Prostate gland (tissue), 2 donors: ENCODE data around the gene APOBEC2. TPM values are rescaled to one million over a fixed set of nuclear protein-coding genes. Genes with fewer than 3 reads are reported as not detected.
"Not testable (repeated sequence)": the region's sequence is repeated elsewhere in the genome, so short reads cannot be mapped to it uniquely, and the experiment has no call there.

Source experiments
- DNase-seq: peaks from one replicate; pipeline ENCODE4 v3.0.0-alpha.2; 2019; ENCODE audit warnings: low spot score
- H3K27ac ChIP-seq, 2 donors: fragments of 200-600 bp; sonication (generic); 2 replicates each; pipeline ENCODE4 v1.5.1; 2017 to 2019
- H3K27me3 ChIP-seq: fragments of 200-600 bp; sonication (generic); replicated peaks from 2 replicates; pipeline ENCODE4 v1.5.1; 2019; ENCODE audit not compliant: insufficient read depth
- H3K36me3 ChIP-seq, 2 donors: fragments of 200-600 bp; sonication (generic); 1 replicate in 1 of 2; 2 replicates in 1 of 2; pipeline versions ENCODE4 v1.5.1 to v1.8.1; 2017 to 2019
- H3K4me1 ChIP-seq: fragments of 200-600 bp; sonication (generic); replicated peaks from 2 replicates; pipeline ENCODE4 v1.5.1; 2019
- H3K4me3 ChIP-seq, 2 donors: fragments of 200-600 bp; sonication (generic); 2 replicates each; pipeline ENCODE4 v1.5.1; 2017 to 2019
- H3K9me3 ChIP-seq: fragments of 200-600 bp; sonication (generic); 2 replicates; pipeline ENCODE4 v1.5.1; 2017
- CTCF ChIP-seq, 4 experiments: fragments of 200-600 bp in 2 of 4; fragments of 450-650 bp in 2 of 4; sonication (generic) in 2 of 4; IDR thresholded peaks; 1 replicate in 3 of 4; 2 replicates in 1 of 4; pipeline ENCODE4 v1.5.1; 2016 to 2019; ENCODE audit warnings: antibody characterized with exemption in 4 of 4, mild to moderate bottlenecking in 2 of 4, moderate library complexity in 2 of 4
- POLR2A ChIP-seq: fragments of 450-650 bp; IDR thresholded peaks from one replicate; pipeline ENCODE4 v1.6.1; 2016; ENCODE audit warnings: antibody characterized with exemption, mild to moderate bottlenecking
- POLR2AphosphoS5 ChIP-seq: sonication (generic); formaldehyde crosslinking; IDR thresholded peaks from one replicate; pipeline ENCODE4 v1.6.1; 2017; ENCODE audit warnings: antibody characterized with exemption
- WGBS: methylation state at CpG from one replicate; pipeline ENCODE4 v1.1.5; 2018; 5-methylcytosine and 5-hydroxymethylcytosine counted together
- intact Hi-C: fragments of 100-400 bp; cut with DNase I; formaldehyde crosslinking; loops from one replicate; pipeline ENCODE4 v1.14.2; 2022
- total RNA-seq, 2 donors: library from RNA; depleted of rRNA; stranded (reverse); fragments of >200 nt; gene quantifications; one replicate each; pipeline ENCODE4 v1.1.0, GENCODE V29; 2016

APOBEC2 gene
- 1 to 10 TPM in 1 of 2 donors, not detected in 1; 2.0 TPM for total RNA-seq

DNA sequence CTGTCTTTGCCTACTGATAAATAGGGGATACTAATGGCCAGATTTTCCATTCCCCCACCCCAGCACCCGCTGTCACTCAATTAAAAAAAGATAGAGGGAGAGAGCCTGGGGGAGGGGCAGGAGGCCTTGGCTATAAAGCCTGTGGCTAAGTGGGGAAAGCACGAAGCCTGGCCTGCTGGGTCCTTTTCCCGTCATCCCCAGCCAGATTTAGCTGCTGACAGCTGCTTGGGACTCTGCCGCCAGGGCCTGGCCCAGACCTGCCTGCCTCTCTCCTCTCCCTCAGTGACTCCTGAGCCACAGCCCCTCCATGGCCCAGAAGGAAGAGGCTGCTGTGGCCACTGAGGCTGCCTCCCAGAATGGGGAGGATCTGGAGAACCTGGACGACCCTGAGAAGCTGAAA, at the start of gene APOBEC2:
Gene APOBEC2 (plus strand): TSS at position 162 of the 400 bp plus-strand sequence. CDS start 146 bp downstream, at position 308.
- H3K27me3 ChIP-seq = no peaks in the 10 kb centered on the region
- no peaks in the 10 kb centered on the region for H3K9me3 ChIP-seq
- H3K36me3 ChIP-seq = no peaks in the 10 kb centered on the region
- H3K4me1 ChIP-seq = no peaks in the 10 kb centered on the region
- H3K27ac ChIP-seq = no peak within 1 kb of the TSS
- 44% methylated on average over 5 of the region's 5 CpGs for WGBS
- intact Hi-C loops = no loop called here
- H3K4me3 ChIP-seq = no peak within 1 kb of the TSS
- no peak for DNase-seq
- TF ChIP-seq POLR2A (no peak), POLR2AphosphoS5 (no peak), CTCF (IDR thresholded peaks at IDR 0.05) (no peak)

- peak; percentile 43 for DNase-seq
- H3K36me3 ChIP-seq, H3K4me1 ChIP-seq, H3K27me3 ChIP-seq, intact Hi-C loops, H3K4me3 ChIP-seq, H3K9me3 ChIP-seq, H3K27ac ChIP-seq: not testable (repeated sequence)
- TF ChIP-seq POLR2AphosphoS5 (peak; percentile 10), CTCF (IDR thresholded peaks at IDR 0.05) (peak in 3 of 4 experiments; percentile 42 to 62 (median 60))
- WGBS = 33% methylated on average over 7 of the region's 7 CpGs
Measured at GRCh38 chr6:41006217-41006616, 46.8 kb upstream of the APOBEC2 start.

DNA sequence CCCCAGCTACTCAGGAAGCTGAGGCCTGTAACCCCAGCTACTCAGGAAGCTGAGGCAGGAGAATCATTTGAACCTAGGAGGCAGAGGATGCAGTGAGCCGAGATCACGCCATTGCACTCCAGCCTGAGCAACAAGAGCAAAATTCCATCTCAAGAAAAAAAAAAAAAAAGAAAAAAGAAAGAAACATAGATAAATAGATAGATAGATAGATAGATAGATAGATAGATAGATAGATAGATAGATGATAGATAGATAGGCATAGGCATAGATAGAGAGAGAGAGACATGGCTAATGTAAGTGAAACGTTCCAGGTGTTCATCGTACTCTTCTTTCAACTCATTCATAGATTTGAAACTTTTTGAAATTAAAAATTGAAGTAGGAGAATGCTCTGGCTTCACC, 46.0 kb upstream of the APOBEC2 start:
- DNase-seq, H3K36me3 ChIP-seq, intact Hi-C loops, H3K4me3 ChIP-seq, H3K9me3 ChIP-seq, H3K27me3 ChIP-seq, H3K27ac ChIP-seq, H3K4me1 ChIP-seq: not testable (repeated sequence)
- 93% methylated on average over 4 of the region's 4 CpGs for WGBS

DNA sequence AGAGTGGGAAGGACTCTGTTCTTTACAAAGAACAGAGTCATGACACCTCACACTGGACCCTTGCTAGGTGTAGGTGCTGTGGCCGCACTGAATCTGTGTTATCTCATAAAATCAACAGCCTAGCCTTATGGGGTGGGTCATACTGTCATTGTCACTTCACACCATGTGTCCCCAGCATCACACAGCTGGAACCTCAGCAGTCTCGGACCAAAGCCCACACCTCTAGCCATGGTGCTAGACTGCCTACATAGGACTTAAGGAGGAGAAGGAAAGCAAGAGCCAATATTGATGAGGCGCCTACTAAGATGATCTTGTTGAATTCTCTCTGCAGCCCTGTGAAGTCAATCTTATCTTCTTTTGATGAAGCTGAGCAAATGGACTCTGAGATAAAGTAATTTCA, 45.0 kb upstream of the APOBEC2 start:
- Histone ChIP-seq H3K9me3 (no peaks in the 10 kb centered on the region), H3K36me3 (no peaks in the 10 kb centered on the region), H3K27me3 (no peaks in the 10 kb centered on the region), H3K4me1 (no peaks in the 10 kb centered on the region), H3K27ac (no peak overlapping the region), H3K4me3 (no peak overlapping the region)
- TF ChIP-seq CTCF (IDR thresholded peaks at IDR 0.05) (no peak), POLR2AphosphoS5 (no peak), POLR2A (no peak)
- WGBS = 93% methylated on average over 3 of the region's 3 CpGs
- intact Hi-C loops = no loop called here
- no peak for DNase-seq

DNA sequence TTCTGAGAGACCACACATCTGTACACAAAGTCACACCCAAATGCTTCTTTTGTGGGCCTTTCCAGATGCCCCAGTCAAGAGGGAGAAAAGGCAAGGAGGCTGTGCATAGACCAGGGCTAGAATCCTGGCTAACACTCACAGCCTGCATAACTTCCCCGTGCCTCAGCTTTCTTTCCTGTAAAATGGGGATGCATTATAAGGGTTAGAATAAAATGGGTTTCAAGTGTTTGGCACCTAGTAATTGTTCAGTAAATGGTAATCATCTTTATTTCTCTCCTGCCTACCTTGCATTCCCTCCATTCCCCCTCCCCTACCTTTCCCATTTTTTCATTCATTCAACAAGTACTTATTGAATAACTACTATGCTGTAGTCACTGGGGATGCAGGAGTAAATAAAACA, 43.3 kb upstream of the APOBEC2 start:
- Histone ChIP-seq H3K27ac (no peak overlapping the region), H3K36me3 (no peaks in the 10 kb centered on the region), H3K4me3 (no peak overlapping the region), H3K27me3 (no peaks in the 10 kb centered on the region), H3K4me1 (no peaks in the 10 kb centered on the region), H3K9me3 (no peaks in the 10 kb centered on the region)
- WGBS = 85% methylated on average over 1 of the region's 1 CpG
- TF ChIP-seq CTCF (IDR thresholded peaks at IDR 0.05) (no peak), POLR2A (no peak), POLR2AphosphoS5 (no peak)
- no peak for DNase-seq
- intact Hi-C loops = no loop called here
